ENCODE measurements around the gene DCT. TPM values are rescaled to one million over a fixed set of nuclear protein-coding genes. Genes with fewer than 3 reads are reported as not detected.

The DCT gene
- total RNA-seq, 2 donors from 2014 or later: not detected

- H3K36me3 Mint-ChIP-seq (ENCODE audit: low read depth): no peaks in the 10 kb centered on the region
- no peak overlapping the region for H3K4me3 Mint-ChIP-seq
- H3K27ac Mint-ChIP-seq: no peak overlapping the region
- H3K9me3 Mint-ChIP-seq: peaks cover 8% of the 10 kb centered on the region
- DNase-seq: no peak
- TF ChIP-seq CTCF (conservative IDR thresholded peaks at IDR 0.05): no peak
- Histone ChIP-seq H3K36me3 (ENCODE audit: control insufficient read depth, insufficient read depth, low read length) (no peaks in the 10 kb centered on the region), H3K4me3 (ENCODE audit: low read length) (no peak overlapping the region), H3K4me1 (ENCODE audit: control insufficient read depth, insufficient read depth, low read length) (no peaks in the 10 kb centered on the region), H3K27me3 (ENCODE audit: control insufficient read depth, insufficient read depth, low read length, poor library complexity, severe bottlenecking) (no peaks in the 10 kb centered on the region), H3K27ac (ENCODE audit: low read depth, low read length) (no peak overlapping the region), H3K9me3 (ENCODE audit: control insufficient read depth, low read length) (no peaks in the 10 kb centered on the region), H3K9ac (ENCODE audit: extremely low read depth, low read length, poor library complexity, severe bottlenecking) (no peak overlapping the region)
- H3K4me1 Mint-ChIP-seq: no peaks in the 10 kb centered on the region
- H3K27me3 Mint-ChIP-seq (ENCODE audit: insufficient read depth): no peaks in the 10 kb centered on the region
- WGBS, 2 experiments (ENCODE audit: insufficient coverage in 1 of 2, insufficient read length in 1 of 2): 58 to 79% methylated on average over 2 of the region's 2 CpGs
Measured at GRCh38 chr13:94494026-94494425, 14.5 kb upstream of the DCT start.

GRCh38 chr13:94487043-94487442 lies 7.6 kb upstream of the DCT start:
- no peaks in the 10 kb centered on the region for H3K9me3 ChIP-seq (ENCODE audit: control insufficient read depth, low read length)
- no peaks in the 10 kb centered on the region for H3K36me3 ChIP-seq (ENCODE audit: control insufficient read depth, insufficient read depth, low read length)
- peaks cover 15% of the 10 kb centered on the region for H3K27me3 Mint-ChIP-seq (ENCODE audit: insufficient read depth)
- no peak overlapping the region for H3K9ac ChIP-seq (ENCODE audit: extremely low read depth, low read length, poor library complexity, severe bottlenecking)
- H3K27me3 ChIP-seq (ENCODE audit: control insufficient read depth, insufficient read depth, low read length, poor library complexity, severe bottlenecking): peaks cover 18% of the 10 kb centered on the region
- TF ChIP-seq CTCF (conservative IDR thresholded peaks at IDR 0.05): no peak
- H3K4me3 ChIP-seq (ENCODE audit: low read length): no peak overlapping the region
- no peak overlapping the region for H3K4me3 Mint-ChIP-seq
- no peaks in the 10 kb centered on the region for H3K4me1 ChIP-seq (ENCODE audit: control insufficient read depth, insufficient read depth, low read length)
- H3K27ac Mint-ChIP-seq: no peak overlapping the region
- 92 to 100% methylated on average over 2 of the region's 2 CpGs for WGBS, 2 experiments (ENCODE audit: insufficient coverage in 1 of 2, insufficient read length in 1 of 2)
- no peak for DNase-seq
- H3K9me3 Mint-ChIP-seq: no peaks in the 10 kb centered on the region
- no peaks in the 10 kb centered on the region for H3K36me3 Mint-ChIP-seq (ENCODE audit: low read depth)
- no peak overlapping the region for H3K27ac ChIP-seq (ENCODE audit: low read depth, low read length)
- peaks cover 8% of the 10 kb centered on the region for H3K4me1 Mint-ChIP-seq

- Mint-ChIP-seq H3K36me3 (ENCODE audit: low read depth) (no peaks in the 10 kb centered on the region), H3K4me1 (peaks cover 8% of the 10 kb centered on the region), H3K27me3 (ENCODE audit: insufficient read depth) (peaks cover 15% of the 10 kb centered on the region), H3K4me3 (no peak overlapping the region), H3K27ac (no peak overlapping the region), H3K9me3 (no peaks in the 10 kb centered on the region)
- no peak for TF ChIP-seq CTCF (conservative IDR thresholded peaks at IDR 0.05)
- Histone ChIP-seq H3K9ac (ENCODE audit: extremely low read depth, low read length, poor library complexity, severe bottlenecking) (no peak overlapping the region), H3K27ac (ENCODE audit: low read depth, low read length) (no peak overlapping the region), H3K4me3 (ENCODE audit: low read length) (no peak overlapping the region), H3K36me3 (ENCODE audit: control insufficient read depth, insufficient read depth, low read length) (no peaks in the 10 kb centered on the region), H3K9me3 (ENCODE audit: control insufficient read depth, low read length) (no peaks in the 10 kb centered on the region), H3K27me3 (ENCODE audit: control insufficient read depth, insufficient read depth, low read length, poor library complexity, severe bottlenecking) (peaks cover 29% of the 10 kb centered on the region), H3K4me1 (ENCODE audit: control insufficient read depth, insufficient read depth, low read length) (no peaks in the 10 kb centered on the region)
- 95% methylated on average over 4 to 5 of the region's 5 CpGs for WGBS, 2 experiments (ENCODE audit: insufficient coverage in 1 of 2, insufficient read length in 1 of 2)
- no peak for DNase-seq
Measured at GRCh38 chr13:94483970-94484369, 4.5 kb upstream of the DCT start.
